H1 (cell line): ENCODE data around the gene ROBO2. TPM values are rescaled to one million over a fixed set of nuclear protein-coding genes. Genes with fewer than 3 reads are reported as not detected.

Experiments used
- CTCF ChIA-PET: fragments of 300-600 bp; sonication (Branson Sonifier 250); formaldehyde crosslinking; loops from one replicate; lab custom pipeline; 2021; ENCODE audit not compliant: partially characterized antibody; lab: Charles Lee
- POLR2A ChIA-PET: fragments of 300-600 bp; sonication (Branson Sonifier 250); formaldehyde crosslinking; loops from one replicate; lab custom pipeline; 2021; ENCODE audit warnings: inconsistent platforms; ENCODE audit not compliant: partially characterized antibody; lab: Charles Lee
- DNase-seq, 2 experiments: peaks; one replicate each; pipeline versions ENCODE4 v3.0.0 to v3.0.0-alpha.2; 2010 to 2022; ENCODE audit warnings: low spot score in 2 of 2, low read depth in 1 of 2, mixed read lengths in 1 of 2
- FAIRE-seq: peaks from 2 replicates; lab custom pipeline; 2011; peaks lifted over from hg19 to GRCh38; lab: Jason Lieb, UNC
- H2AFZ ChIP-seq: 2 replicates; pipeline ENCODE4 v1.8.1; 2012; ENCODE audit warnings: low read length, inconsistent platforms
- H2AK5ac ChIP-seq: 2 replicates; pipeline ENCODE4 v1.6.1; 2013; ENCODE audit warnings: low read depth, low read length
- H2BK120ac ChIP-seq: replicated peaks from 2 replicates; pipeline ENCODE3; 2013; ENCODE audit warnings: low read depth, low read length, inconsistent platforms
- H2BK12ac ChIP-seq: 2 replicates; pipeline ENCODE4 v1.6.1; 2013; ENCODE audit warnings: low read depth, low read length
- H2BK15ac ChIP-seq: 2 replicates; pipeline ENCODE4 v1.6.1; 2013; ENCODE audit warnings: low read length
- H2BK20ac ChIP-seq: 2 replicates; pipeline ENCODE4 v1.6.1; 2013; ENCODE audit warnings: low read length
- H2BK5ac ChIP-seq: 2 replicates; pipeline ENCODE4 v1.6.1; 2013; ENCODE audit warnings: low read depth, low read length
- H3K14ac ChIP-seq: 2 replicates; pipeline ENCODE4 v1.6.1; 2013; ENCODE audit warnings: inconsistent platforms; ENCODE audit not compliant: insufficient read length
- H3K18ac ChIP-seq: 2 replicates; pipeline ENCODE4 v1.6.1; 2013; ENCODE audit warnings: low read length; ENCODE audit errors: extremely low read depth
- H3K23ac ChIP-seq: 2 replicates; pipeline ENCODE4 v1.6.1; 2013; ENCODE audit warnings: inconsistent platforms; ENCODE audit not compliant: insufficient read length
- H3K23me2 ChIP-seq: 2 replicates; pipeline ENCODE4 v1.6.1; 2013; ENCODE audit warnings: low read depth, low read length
- H3K27ac ChIP-seq: 2 replicates; pipeline ENCODE4 v1.6.1; 2011; ENCODE audit warnings: low read depth, low read length, inconsistent platforms
- H3K27me3 ChIP-seq, 4 experiments: replicated peaks in 1 of 4; 1 replicate in 1 of 4; 2 replicates in 3 of 4; pipeline versions ENCODE4 v1.6.1 to v1.8.1; 2011 to 2013; ENCODE audit warnings: low read length in 3 of 4, mild to moderate bottlenecking in 3 of 4, inconsistent platforms in 2 of 4, mixed read lengths in 2 of 4, moderate library complexity in 1 of 4; ENCODE audit not compliant: control insufficient read depth in 3 of 4, insufficient read depth in 3 of 4; ENCODE audit errors: extremely low read depth in 1 of 4
- H3K36me3 ChIP-seq, 4 experiments: 2 replicates each; pipeline versions ENCODE4 v1.6.1 to v1.8.1; 2011 to 2013; ENCODE audit warnings: mild to moderate bottlenecking in 4 of 4, low read length in 3 of 4, moderate library complexity in 2 of 4, control low read depth in 1 of 4, inconsistent platforms in 1 of 4; ENCODE audit not compliant: insufficient read depth in 4 of 4, control insufficient read depth in 2 of 4
- H3K4ac ChIP-seq: replicated peaks from 2 replicates; pipeline ENCODE3; 2013; ENCODE audit warnings: low read length, low read depth, mixed read lengths, inconsistent platforms; ENCODE audit not compliant: insufficient read length
- H3K4me1 ChIP-seq, 4 experiments: replicated peaks in 1 of 4; 1 replicate in 1 of 4; 2 replicates in 3 of 4; pipeline versions ENCODE4 v1.6.1 to v1.8.1; 2011 to 2013; ENCODE audit warnings: low read length in 3 of 4, inconsistent platforms in 2 of 4, mixed read lengths in 1 of 4; ENCODE audit not compliant: insufficient read depth in 4 of 4, control insufficient read depth in 3 of 4
- H3K4me2 ChIP-seq, 2 experiments: 2 replicates each; pipeline versions ENCODE4 v1.6.1 to v1.8.1; 2011 to 2013; ENCODE audit warnings: low read depth in 2 of 2, low read length in 2 of 2, control low read depth in 1 of 2, inconsistent platforms in 1 of 2, mild to moderate bottlenecking in 1 of 2; ENCODE audit not compliant: insufficient read depth in 1 of 2
- H3K4me3 ChIP-seq, 4 experiments: fragments of 200-600, 300-600 bp in 1 of 4; sonication (generic), shearing (Covaris generic), sonication (Bioruptor Twin) in 1 of 4; 2 replicates each; pipeline versions ENCODE4 v1.5.1 to v1.8.1; 2011 to 2016; ENCODE audit warnings: low read length in 4 of 4, low read depth in 3 of 4, control low read depth in 2 of 4, inconsistent platforms in 2 of 4, mild to moderate bottlenecking in 2 of 4, mixed read lengths in 1 of 4, moderate library complexity in 1 of 4; ENCODE audit not compliant: insufficient read depth in 2 of 4; ENCODE audit errors: extremely low read depth in 1 of 4
- H3K56ac ChIP-seq: replicated peaks from 2 replicates; pipeline ENCODE3; 2013; ENCODE audit warnings: low read depth, mild to moderate bottlenecking, mixed read lengths, low read length, inconsistent platforms; ENCODE audit not compliant: insufficient read length
- H3K79me1 ChIP-seq: 2 replicates; pipeline ENCODE4 v1.6.1; 2013; ENCODE audit warnings: low read depth, low read length, control low read depth
- H3K79me2 ChIP-seq, 2 experiments: 2 replicates each; pipeline versions ENCODE4 v1.6.1 to v1.8.1; 2012 to 2013; ENCODE audit warnings: low read length in 2 of 2, mild to moderate bottlenecking in 2 of 2, inconsistent platforms in 1 of 2; ENCODE audit not compliant: insufficient read depth in 2 of 2, control insufficient read depth in 1 of 2
- H3K9ac ChIP-seq, 4 experiments: replicated peaks in 1 of 4; 1 replicate in 1 of 4; 2 replicates in 3 of 4; pipeline versions ENCODE4 v1.6.1 to v1.8.1; 2011 to 2013; ENCODE audit warnings: low read depth in 3 of 4, low read length in 3 of 4, control low read depth in 2 of 4, mild to moderate bottlenecking in 2 of 4, moderate library complexity in 2 of 4, inconsistent platforms in 1 of 4; ENCODE audit errors: extremely low read depth in 1 of 4
- H3K9me3 ChIP-seq, 2 experiments: 2 replicates each; pipeline versions ENCODE4 v1.6.1 to v1.8.1; 2012 to 2013; ENCODE audit warnings: mild to moderate bottlenecking in 2 of 2, moderate library complexity in 2 of 2, control low read depth in 1 of 2, inconsistent platforms in 1 of 2, low read depth in 1 of 2, low read length in 1 of 2, mixed read lengths in 1 of 2; ENCODE audit not compliant: insufficient read depth in 2 of 2
- H4K20me1 ChIP-seq, 2 experiments: replicated peaks in 1 of 2; 2 replicates each; pipeline versions ENCODE3 to v1.8.1; 2011 to 2013; ENCODE audit warnings: inconsistent platforms in 2 of 2, low read length in 2 of 2, mild to moderate bottlenecking in 1 of 2; ENCODE audit not compliant: insufficient read depth in 2 of 2, control insufficient read depth in 1 of 2
- H4K5ac ChIP-seq: 2 replicates; pipeline ENCODE4 v1.6.1; 2013; ENCODE audit warnings: low read length, low read depth, mixed read lengths, inconsistent platforms; ENCODE audit not compliant: insufficient read length
- H4K8ac ChIP-seq: 2 replicates; pipeline ENCODE4 v1.8.0; 2013; ENCODE audit warnings: mild to moderate bottlenecking, moderate library complexity, low read length, inconsistent platforms; ENCODE audit not compliant: insufficient read depth; ENCODE audit errors: extremely low read depth
- H4K91ac ChIP-seq: replicated peaks from 2 replicates; pipeline ENCODE3; 2013; ENCODE audit warnings: low read length, mixed read lengths, inconsistent platforms; ENCODE audit not compliant: insufficient read length
- CBX8 ChIP-seq: fragments of 300-800, 300-1000 bp; sonication (generic); IDR thresholded peaks from 2 replicates; pipeline ENCODE4 v1.7.1; 2016; ENCODE audit warnings: low read depth, low read length, borderline replicate concordance
- EZH2 ChIP-seq: fragments of 200-600 bp; sonication (generic); IDR thresholded peaks from 2 replicates; pipeline ENCODE4 v1.7.1; 2012; ENCODE audit warnings: low read depth, mild to moderate bottlenecking, moderate library complexity, low read length, inconsistent platforms; ENCODE audit not compliant: severe bottlenecking
- HDAC2 ChIP-seq, 2 experiments: fragments of 300-600 bp in 1 of 2; sonication (generic) in 1 of 2; IDR thresholded peaks; 2 replicates each; pipeline ENCODE4 v1.6.1; 2011 to 2012; ENCODE audit warnings: low read depth in 2 of 2, low read length in 2 of 2, mild to moderate bottlenecking in 2 of 2, moderate library complexity in 2 of 2, borderline replicate concordance in 1 of 2, inconsistent platforms in 1 of 2
- HDAC6 ChIP-seq: IDR thresholded peaks from one replicate; pipeline ENCODE4 v1.7.1; 2012; ENCODE audit warnings: low read depth, mild to moderate bottlenecking, inconsistent platforms, low read length, moderate library complexity
- KDM1A ChIP-seq: fragments of 200-600, 300-600 bp; sonication (generic); IDR thresholded peaks from 2 replicates; pipeline ENCODE4 v1.7.1; 2016; ENCODE audit warnings: mild to moderate bottlenecking, low read length, borderline replicate concordance
- MAFK ChIP-seq: IDR thresholded peaks from 2 replicates; pipeline ENCODE4 v1.6.1; 2012; ENCODE audit warnings: low read depth, mild to moderate bottlenecking, improper control_type of control experiment, low read length
- NANOG ChIP-seq: IDR thresholded peaks from 2 replicates; pipeline ENCODE4 v1.6.1; 2011; ENCODE audit warnings: low read length, low read depth, mild to moderate bottlenecking, inconsistent platforms; ENCODE audit not compliant: insufficient read depth, poor library complexity, severe bottlenecking
- POLR2A ChIP-seq, 2 experiments: IDR thresholded peaks; 1 replicate in 1 of 2; 2 replicates in 1 of 2; pipeline ENCODE4 v1.6.1; 2011; ENCODE audit warnings: low read depth in 2 of 2, low read length in 2 of 2, mild to moderate bottlenecking in 2 of 2; ENCODE audit errors: control extremely low read depth in 1 of 2
- RNF2 ChIP-seq: fragments of 200-900, 300-1000 bp; sonication (generic); IDR thresholded peaks from 2 replicates; pipeline ENCODE4 v1.7.1; 2016; ENCODE audit warnings: borderline replicate concordance, low read depth, mild to moderate bottlenecking, antibody characterized with exemption, low read length; ENCODE audit not compliant: poor library complexity, severe bottlenecking; ENCODE audit errors: missing control alignments
- SIN3A ChIP-seq, 2 experiments: IDR thresholded peaks in 1 of 2; conservative IDR thresholded peaks in 1 of 2; 2 replicates each; pipeline ENCODE4 v1.6.1; 2011 to 2012; ENCODE audit warnings: low read length in 2 of 2, improper control_type of control experiment in 1 of 2, low read depth in 1 of 2, mild to moderate bottlenecking in 1 of 2
- TAF1 ChIP-seq: IDR thresholded peaks from 2 replicates; pipeline ENCODE4 v1.6.1; 2011; ENCODE audit warnings: mild to moderate bottlenecking, low read depth, low read length
- TAF7 ChIP-seq: optimal IDR thresholded peaks from 2 replicates; pipeline ENCODE3; 2011; ENCODE audit warnings: low read depth, mild to moderate bottlenecking, inconsistent platforms, low read length, moderate library complexity, borderline replicate concordance
- TCF12 ChIP-seq: IDR thresholded peaks from 2 replicates; pipeline ENCODE4 v1.6.1; 2011; ENCODE audit warnings: low read depth, mild to moderate bottlenecking, low read length
- YY1 ChIP-seq: IDR thresholded peaks from 2 replicates; pipeline ENCODE4 v1.6.1; 2011; ENCODE audit warnings: low read depth, mild to moderate bottlenecking, low read length
- WGBS, 2 experiments: shearing (Covaris generic) in 1 of 2; methylation state at CpG; one replicate each; pipeline versions ENCODE4 v1.1.6 to v1.1.7; 2013 to 2015; ENCODE audit warnings: low lambda C conversion rate in 2 of 2, mixed read lengths in 2 of 2, inconsistent platforms in 1 of 2, low coverage in 1 of 2, missing lambda C conversion rate in 1 of 2; ENCODE audit not compliant: insufficient replicate concordance in 2 of 2, insufficient coverage in 1 of 2, insufficient read length in 1 of 2; ENCODE audit errors: extremely low coverage in 1 of 2, missing lambda C conversion rate in 1 of 2; 5-methylcytosine and 5-hydroxymethylcytosine counted together
- polyA plus RNA-seq, 7 experiments: library from polyadenylated mRNA; depleted of rRNA in 3 of 7; stranded (reverse) in 5 of 7; unstranded in 2 of 7; fragments of >200 nt in 5 of 7; fragments of 200-250 nt in 2 of 7; gene quantifications; 1 replicate in 5 of 7; 2 replicates in 1 of 7; 4 replicates in 1 of 7; pipeline versions ENCODE4 v1.2.1 to v1.2.3, GENCODE V29; 2011 to 2013; ENCODE audit warnings: missing spikeins in 2 of 7, mixed read lengths in 2 of 7
- total RNA-seq: library from RNA; stranded (reverse); fragmentation: NEBNext Ultra II Directional; extraction: Animal tissue kit (Norgen Biotek cat#: 25700); gene quantifications from 2 replicates; pipeline ENCODE4 v1.2.1, GENCODE V29; 2021

Gene ROBO2
- total and polyA plus RNA-seq, 2 of the 8 experiments (the other 6 are each of a cell fraction or from before 2014, with no cell fraction given): 1.5 to 2.9 TPM

- CTCF ChIA-PET: interaction anchor here (0.7 to 1.6 kb wide), 2 partner anchors 27 to 72 kb away, joined by 3 to 4 read pairs; no protein-coding TSS in a partner anchor
- H3K9me3 ChIP-seq: no peaks in the 10 kb centered on the region
Observed at GRCh38 chr3:77392181-77392580, 352.3 kb downstream of the ROBO2 start.

More at GRCh38 chr3:77392181-77392580, 352.3 kb downstream of the ROBO2 start:
- Histone ChIP-seq H3K9ac (no peak overlapping the region), H3K36me3 (no peaks in the 10 kb centered on the region), H4K91ac (no peak overlapping the region), H3K79me1 (no peaks in the 10 kb centered on the region), H3K56ac (no peak overlapping the region), H2BK20ac (no peak overlapping the region), H4K8ac (no peak overlapping the region), H3K23me2 (no peaks in the 10 kb centered on the region), H3K27me3 (peaks cover 0 to 1% (median 0%) of the 10 kb centered on the region in 4 experiments; a peak in 1 of 7 replicates), H3K18ac (no peak overlapping the region), H3K27ac (no peak overlapping the region)
- no peak for FAIRE-seq
- POLR2A ChIA-PET: no interaction called here
- no peak for DNase-seq
- no peak for TF ChIP-seq YY1
- TF ChIP-seq EZH2: no peak
- TF ChIP-seq TAF7: no peak
- TF ChIP-seq HDAC2 (IDR thresholded peaks at IDR 0.05; ENCODE audit: borderline replicate concordance in 1 of 2, low read depth in 2 of 2, low read length in 2 of 2): no peak
- TF ChIP-seq TAF1: no peak
- no peak for TF ChIP-seq TCF12
- no peak for TF ChIP-seq CBX8
- no peak for TF ChIP-seq SIN3A (conservative IDR thresholded peaks at IDR 0.05 in 1 of 2, IDR thresholded peaks at IDR 0.05 in 1 of 2; ENCODE audit: low read depth in 1 of 2, low read length in 2 of 2)
- TF ChIP-seq KDM1A: no peak
- no peak for TF ChIP-seq NANOG
- TF ChIP-seq HDAC6: no peak
- no peak for TF ChIP-seq MAFK
- TF ChIP-seq POLR2A (IDR thresholded peaks at IDR 0.05; ENCODE audit: control extremely low read depth in 1 of 2, low read depth in 2 of 2, low read length in 2 of 2): no peak
- no peak for TF ChIP-seq RNF2
- TF ChIP-seq, all 59 proteins: peak for 0
- Histone ChIP-seq H3K4me1 (no peaks in the 10 kb centered on the region), H2BK120ac (no peak overlapping the region), H2BK12ac (no peak overlapping the region), H2AK5ac (no peak overlapping the region), H3K79me2 (no peaks in the 10 kb centered on the region), H2AFZ (no peak overlapping the region), H4K20me1 (no peaks in the 10 kb centered on the region), H2BK15ac (no peak overlapping the region), H3K14ac (no peak overlapping the region), H2BK5ac (no peak overlapping the region), H3K4ac (no peak overlapping the region), H3K4me2 (no peak overlapping the region), H3K23ac (no peak overlapping the region), H4K5ac (no peak overlapping the region), H3K4me3 (no peak overlapping the region)
- 89% methylated on average over 5 of the region's 5 CpGs; no CpG with 5 or more reads in 1 of the 2 experiments for WGBS, 2 experiments
